ENCODE measurements around the gene CUL3. TPM values are rescaled to one million over a fixed set of nuclear protein-coding genes. Genes with fewer than 3 reads are reported as not detected.

The CUL3 gene
- total and polyA plus RNA-seq, 2 of the 8 experiments (the other 6 are each of a cell fraction or from before 2014, with no cell fraction given) = 28.5 to 113 TPM

- H3K79me1 ChIP-seq (ENCODE audit: low read depth, low read length) = no peaks in the 10 kb centered on the region; the same call in 1 of the 2 replicates
- H3K27ac ChIP-seq (ENCODE audit: low read depth, low read length) = no peak overlapping the region
- POLR2A ChIA-PET (ENCODE audit: partially characterized antibody) = interaction anchor here (0.6 kb wide), 1 partner anchor 52 kb away, joined by 3 read pairs; no protein-coding TSS in a partner anchor
- no peak overlapping the region for H4K5ac ChIP-seq (ENCODE audit: insufficient read length, low read depth, low read length)
- H3K23ac ChIP-seq (ENCODE audit: insufficient read length) = no peak overlapping the region
- H2BK15ac ChIP-seq (ENCODE audit: low read length) = no peak overlapping the region
- H3K4me1 ChIP-seq (replicated peaks in 1 of 4; ENCODE audit: control insufficient read depth in 3 of 4, insufficient read depth in 4 of 4, low read length in 3 of 4) = peaks cover 0 to 12% (median 1%) of the 10 kb centered on the region in 4 experiments; a peak in 2 of 7 replicates
- H3K23me2 ChIP-seq (ENCODE audit: low read depth, low read length) = no peaks in the 10 kb centered on the region
- H3K4me3 ChIP-seq (ENCODE audit: extremely low read depth in 1 of 4, insufficient read depth in 2 of 4, low read depth in 3 of 4, low read length in 4 of 4) = no peak overlapping the region
- WGBS, 2 experiments (ENCODE audit: extremely low coverage in 1 of 2, insufficient coverage in 1 of 2, insufficient read length in 1 of 2, insufficient replicate concordance in 2 of 2, low coverage in 1 of 2, low lambda C conversion rate in 2 of 2, missing lambda C conversion rate in 1 of 2) = 93% methylated on average over 1 of the region's 1 CpG; no CpG with 5 or more reads in 1 of the 2 experiments
- no peak overlapping the region for H3K4me2 ChIP-seq (ENCODE audit: insufficient read depth in 1 of 2, low read depth in 2 of 2, low read length in 2 of 2)
- no peak overlapping the region for H4K8ac ChIP-seq (ENCODE audit: extremely low read depth, insufficient read depth, low read length)
- H3K4ac ChIP-seq (replicated peaks; ENCODE audit: insufficient read length, low read depth, low read length) = no peak overlapping the region
- H3K79me2 ChIP-seq (ENCODE audit: control insufficient read depth in 1 of 2, insufficient read depth in 2 of 2, low read length in 2 of 2) = peaks cover 11 to 91% of the 10 kb centered on the region in 2 experiments
- H3K14ac ChIP-seq (ENCODE audit: insufficient read length) = no peak overlapping the region
- H4K91ac ChIP-seq (replicated peaks; ENCODE audit: insufficient read length, low read length) = no peak overlapping the region
- peaks cover 0 to 2% of the 10 kb centered on the region in 2 experiments for H4K20me1 ChIP-seq (replicated peaks in 1 of 2; ENCODE audit: control insufficient read depth in 1 of 2, insufficient read depth in 2 of 2, low read length in 2 of 2)
- H2BK5ac ChIP-seq (ENCODE audit: low read depth, low read length) = no peak overlapping the region
- CTCF ChIA-PET (ENCODE audit: partially characterized antibody) = interaction anchor here (0.7 kb wide), 1 partner anchor 15 kb away, joined by 3 read pairs; no protein-coding TSS in a partner anchor
- no peak overlapping the region for H3K56ac ChIP-seq (replicated peaks; ENCODE audit: insufficient read length, low read depth, low read length)
- no peaks in the 10 kb centered on the region for H3K36me3 ChIP-seq (ENCODE audit: control insufficient read depth in 2 of 4, insufficient read depth in 4 of 4, low read length in 3 of 4)
- H3K9me3 ChIP-seq (ENCODE audit: insufficient read depth in 2 of 2, low read depth in 1 of 2, low read length in 1 of 2) = no peaks in the 10 kb centered on the region
- DNase-seq (ENCODE audit: low read depth in 1 of 2, low spot score in 2 of 2) = no peak
- H3K27me3 ChIP-seq (replicated peaks in 1 of 4; ENCODE audit: control insufficient read depth in 3 of 4, extremely low read depth in 1 of 4, insufficient read depth in 3 of 4, low read length in 3 of 4) = no peaks in the 10 kb centered on the region
- no peak overlapping the region for H2AFZ ChIP-seq (ENCODE audit: low read length)
- FAIRE-seq = no peak
- H2BK120ac ChIP-seq (replicated peaks; ENCODE audit: low read depth, low read length) = no peak overlapping the region
- no peak overlapping the region for H3K9ac ChIP-seq (replicated peaks in 1 of 4; ENCODE audit: extremely low read depth in 1 of 4, low read depth in 3 of 4, low read length in 3 of 4)
- no peak overlapping the region for H2BK20ac ChIP-seq (ENCODE audit: low read length)
- no peak overlapping the region for H2BK12ac ChIP-seq (ENCODE audit: low read depth, low read length)
- no peak overlapping the region for H3K18ac ChIP-seq (ENCODE audit: extremely low read depth, low read length)
- no peak overlapping the region; the same call in 1 of the 2 replicates for H2AK5ac ChIP-seq (ENCODE audit: low read depth, low read length)
- TF ChIP-seq SIX5 (IDR thresholded peaks at IDR 0.05; ENCODE audit: low read depth, low read length) = no peak
These were observed 65.1 kb downstream of the CUL3 start for GRCh38 chr2:224520064-224520463.

All from H1 (cell line).